Measurements from ENCODE around the gene REXO4.
"Not testable (repeated sequence)": the region's sequence is repeated elsewhere in the genome, so short reads cannot be mapped to it uniquely, and the experiment has no call there.

REXO4 gene

DNA sequence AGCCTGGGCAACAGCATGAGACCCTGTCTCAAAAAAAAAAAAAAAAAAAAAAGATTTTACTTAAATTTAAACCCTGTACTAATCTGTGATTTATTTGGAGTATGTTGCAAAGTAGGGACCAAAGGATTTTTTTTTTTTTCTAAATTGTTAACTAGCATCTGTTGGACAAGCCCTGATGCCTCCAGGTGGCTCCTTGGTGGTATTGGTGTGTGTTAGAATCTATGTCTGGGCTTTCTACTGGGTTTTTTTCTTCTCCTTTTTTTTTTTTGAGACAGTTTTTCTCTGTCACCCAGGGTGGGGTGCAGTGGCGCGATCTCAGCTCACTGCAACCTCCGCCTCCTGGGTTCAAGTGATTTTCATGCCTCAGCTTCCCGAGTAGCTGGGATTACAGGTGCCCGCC lies 34.1 kb upstream of the REXO4 start:
- DNase-seq (ENCODE audit: low read depth in 2 of 2), result not testable (repeated sequence)

DNA sequence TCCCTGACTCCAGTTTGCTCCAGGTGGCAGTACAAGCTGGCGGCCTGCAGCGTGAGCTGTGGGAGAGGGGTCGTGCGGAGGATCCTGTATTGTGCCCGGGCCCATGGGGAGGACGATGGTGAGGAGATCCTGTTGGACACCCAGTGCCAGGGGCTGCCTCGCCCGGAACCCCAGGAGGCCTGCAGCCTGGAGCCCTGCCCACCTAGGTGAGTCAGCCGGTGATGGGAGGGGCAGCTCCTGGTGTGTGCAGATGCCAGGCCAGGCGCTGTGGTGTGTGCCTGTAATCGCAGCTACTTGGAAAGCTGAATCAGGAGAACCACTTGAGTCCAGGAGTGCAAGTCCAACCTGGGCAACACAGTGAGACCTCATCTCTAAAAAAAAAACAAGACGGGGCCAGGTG lies 31.9 kb upstream of the REXO4 start:
- no peak for DNase-seq (ENCODE audit: low read depth in 2 of 2)

DNA sequence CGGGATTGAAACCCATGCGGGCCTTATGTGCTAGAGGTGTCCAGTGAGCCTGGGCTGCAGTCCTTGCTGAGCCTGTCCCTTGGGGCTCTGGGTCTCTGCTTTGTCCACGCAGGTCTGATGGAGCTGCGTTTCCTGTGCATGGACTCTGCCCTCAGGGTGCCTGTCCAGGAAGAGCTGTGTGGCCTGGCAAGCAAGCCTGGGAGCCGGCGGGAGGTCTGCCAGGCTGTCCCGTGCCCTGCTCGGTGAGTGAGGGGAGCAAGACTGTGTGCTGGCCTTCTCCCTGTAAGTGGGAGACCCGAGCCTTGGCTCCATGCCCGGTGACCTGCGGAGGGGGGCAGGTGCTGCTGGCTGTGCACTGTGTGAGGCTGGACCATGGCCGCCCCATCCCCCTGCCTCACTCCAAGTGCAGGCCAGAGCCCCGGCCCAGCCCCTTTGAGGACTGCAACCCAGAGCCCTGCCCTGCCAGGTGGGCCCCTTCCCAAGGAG lies 30.7 kb upstream of the REXO4 start:
- DNase-seq (ENCODE audit: low read depth in 2 of 2), result no peak

DNA sequence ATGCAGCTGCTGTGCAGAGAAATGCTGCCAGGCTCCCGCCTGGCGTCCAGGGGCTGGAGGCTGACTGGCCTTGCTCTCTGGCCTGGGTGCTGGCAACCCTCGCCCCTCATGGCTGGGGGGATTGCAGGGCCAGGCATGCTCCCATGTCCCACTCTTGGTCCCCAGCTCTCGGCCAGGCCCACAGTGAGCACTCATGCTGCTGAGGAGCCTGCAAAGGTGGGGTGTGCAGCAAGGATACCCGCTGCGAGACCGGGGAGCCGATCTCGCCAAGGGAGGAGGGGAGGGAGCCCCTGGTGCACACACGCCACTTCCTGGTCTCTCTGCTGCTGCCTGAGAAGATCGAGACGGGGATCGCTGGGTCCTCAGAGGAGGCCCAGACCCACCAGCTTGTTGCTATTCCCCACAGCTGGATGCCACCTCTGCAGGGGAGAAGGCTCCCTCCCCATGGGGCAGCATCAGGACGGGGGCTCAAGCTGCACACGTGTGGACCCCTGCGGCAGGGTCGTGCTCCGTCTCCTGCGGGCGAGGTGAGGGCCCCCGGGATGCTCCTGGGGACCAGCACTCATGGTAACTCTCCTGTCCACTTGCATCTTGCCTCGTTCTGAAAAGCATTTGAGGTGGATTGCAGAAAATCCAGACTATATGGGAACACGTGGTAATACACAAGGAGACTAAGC lies 27.6 kb upstream of the REXO4 start:
- DNase-seq (ENCODE audit: low read depth in 2 of 2), result no peak

DNA sequence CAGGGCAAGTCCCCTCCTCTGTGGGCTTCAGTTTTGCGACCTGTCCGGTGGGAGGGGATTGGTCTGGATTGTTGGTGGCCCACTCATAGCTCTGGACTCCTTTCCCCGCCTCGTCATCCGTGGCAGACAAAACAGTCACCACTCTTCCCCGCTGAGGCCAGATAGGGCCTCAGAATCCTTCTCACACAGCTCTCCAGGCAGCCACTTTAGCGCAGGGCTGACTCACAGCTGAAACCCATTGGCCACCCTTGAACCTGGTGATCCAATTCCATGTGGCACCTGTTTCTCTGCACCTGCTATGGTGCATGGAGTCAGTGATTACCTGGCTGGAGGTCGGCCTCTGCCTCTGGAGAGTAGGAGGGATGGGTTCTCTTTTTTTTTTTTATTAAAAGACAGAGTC lies 26.2 kb upstream of the REXO4 start:
- no peak for DNase-seq (ENCODE audit: low read depth in 2 of 2)

DNA sequence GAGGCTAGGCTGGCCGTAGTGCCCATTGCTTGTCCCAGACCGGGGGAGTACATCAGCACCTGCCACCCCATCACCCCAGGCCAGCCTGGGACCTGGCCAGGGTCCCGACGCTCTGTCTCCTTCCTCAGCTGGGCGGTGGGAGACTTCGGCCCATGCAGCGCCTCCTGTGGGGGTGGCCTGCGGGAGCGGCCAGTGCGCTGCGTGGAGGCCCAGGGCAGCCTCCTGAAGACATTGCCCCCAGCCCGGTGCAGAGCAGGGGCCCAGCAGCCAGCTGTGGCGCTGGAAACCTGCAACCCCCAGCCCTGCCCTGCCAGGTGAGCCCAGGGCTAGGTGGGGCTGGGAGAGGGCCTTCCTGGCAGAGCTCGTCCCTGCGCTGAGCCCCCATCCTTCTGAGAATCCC lies 25.4 kb upstream of the REXO4 start:
- no peak for DNase-seq (ENCODE audit: low read depth in 2 of 2)

DNA sequence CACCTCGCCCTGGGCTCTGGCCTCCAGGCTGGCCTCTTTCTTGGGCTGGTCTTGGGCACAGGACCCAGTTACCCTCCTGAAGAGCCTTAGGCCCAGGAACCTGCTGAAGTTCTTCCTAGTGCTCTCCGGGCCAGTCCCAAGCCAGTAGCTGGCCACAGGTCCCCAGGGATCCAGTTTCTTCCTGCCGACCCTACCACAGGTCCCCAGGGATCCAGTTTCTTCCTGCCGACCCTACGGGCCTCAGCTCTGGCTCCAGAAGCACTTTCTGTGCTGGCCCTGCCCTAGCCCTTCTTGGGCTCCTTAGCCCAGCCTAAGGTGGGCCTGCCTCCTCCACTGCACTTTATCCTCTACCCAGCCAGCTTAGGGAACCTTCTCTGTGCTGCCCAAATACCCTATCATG lies 23.8 kb upstream of the REXO4 start:
- no peak for DNase-seq (ENCODE audit: low read depth in 2 of 2)

DNA sequence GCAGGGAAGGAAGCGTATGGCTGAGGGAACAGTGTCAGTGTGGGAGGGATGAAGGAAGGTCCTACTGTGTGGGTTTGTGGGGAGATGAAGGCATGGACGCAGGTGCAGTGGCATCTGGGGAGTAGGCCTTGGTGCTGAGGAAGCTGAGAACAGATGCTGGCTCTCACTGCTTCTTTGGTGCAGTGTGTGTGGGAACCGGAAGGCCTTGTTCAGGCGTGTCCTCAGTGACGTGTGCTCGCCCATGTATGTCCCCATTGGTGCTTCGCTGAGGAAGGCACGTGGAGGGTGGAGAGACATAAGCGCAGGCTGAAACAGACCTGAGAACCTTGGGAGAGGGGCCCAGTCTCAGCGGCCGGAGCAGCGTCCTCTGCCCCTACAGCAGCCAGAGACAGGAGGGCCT lies 23.1 kb upstream of the REXO4 start:
- DNase-seq (ENCODE audit: low read depth in 2 of 2), result no peak

DNA sequence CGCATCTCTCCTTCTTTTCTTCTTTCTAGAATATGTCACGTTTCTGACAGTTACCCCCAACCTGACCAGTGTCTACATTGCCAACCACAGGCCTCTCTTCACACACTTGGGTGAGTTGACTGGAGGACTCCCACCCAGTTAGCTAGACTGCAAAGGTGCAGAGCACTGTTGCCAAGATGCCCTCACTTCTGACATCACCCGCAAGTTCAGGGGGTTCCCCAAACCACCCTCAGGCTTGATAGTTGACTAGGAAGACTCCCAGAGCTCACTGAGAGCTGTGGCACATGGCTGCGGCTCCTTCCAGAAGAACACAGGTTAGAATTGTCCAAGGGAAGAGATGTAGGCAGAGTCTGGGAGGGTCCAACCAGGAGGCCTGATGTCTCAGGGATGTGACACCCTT lies 21.5 kb upstream of the REXO4 start:
- DNase-seq (ENCODE audit: low read depth in 2 of 2), result no peak

DNA sequence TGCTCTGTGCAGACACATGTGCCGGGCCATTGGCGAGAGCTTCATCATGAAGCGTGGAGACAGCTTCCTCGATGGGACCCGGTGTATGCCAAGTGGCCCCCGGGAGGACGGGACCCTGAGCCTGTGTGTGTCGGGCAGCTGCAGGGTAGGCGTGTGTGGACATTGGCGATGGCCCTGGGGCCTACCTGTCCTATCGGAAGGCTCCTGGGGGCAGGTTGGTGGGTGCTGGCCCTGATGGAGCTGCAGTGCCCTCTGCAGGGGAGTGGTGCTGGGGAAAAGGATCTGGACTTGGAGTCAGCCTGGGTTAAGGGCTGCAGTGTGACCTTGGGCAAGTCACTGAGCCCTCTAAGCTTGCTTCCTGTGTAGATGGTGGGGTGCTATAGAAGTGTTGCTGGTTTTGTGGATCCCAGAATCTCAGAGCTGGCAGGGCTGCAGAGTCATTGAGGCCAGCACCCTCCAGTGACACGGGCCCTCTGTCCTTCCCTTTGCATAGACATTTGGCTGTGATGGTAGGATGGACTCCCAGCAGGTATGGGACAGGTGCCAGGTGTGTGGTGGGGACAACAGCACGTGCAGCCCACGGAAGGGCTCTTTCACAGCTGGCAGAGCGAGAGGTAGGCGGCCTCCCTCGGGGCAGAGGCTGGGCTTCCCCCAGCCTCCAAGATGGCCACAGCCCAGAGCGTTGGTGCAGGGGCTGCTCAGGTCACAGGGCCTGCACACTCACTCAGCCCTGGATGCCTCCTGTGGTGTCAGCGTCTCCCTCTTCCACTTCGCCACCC lies 20.1 kb upstream of the REXO4 start:
- DNase-seq (ENCODE audit: low read depth in 2 of 2), result no peak

DNA sequence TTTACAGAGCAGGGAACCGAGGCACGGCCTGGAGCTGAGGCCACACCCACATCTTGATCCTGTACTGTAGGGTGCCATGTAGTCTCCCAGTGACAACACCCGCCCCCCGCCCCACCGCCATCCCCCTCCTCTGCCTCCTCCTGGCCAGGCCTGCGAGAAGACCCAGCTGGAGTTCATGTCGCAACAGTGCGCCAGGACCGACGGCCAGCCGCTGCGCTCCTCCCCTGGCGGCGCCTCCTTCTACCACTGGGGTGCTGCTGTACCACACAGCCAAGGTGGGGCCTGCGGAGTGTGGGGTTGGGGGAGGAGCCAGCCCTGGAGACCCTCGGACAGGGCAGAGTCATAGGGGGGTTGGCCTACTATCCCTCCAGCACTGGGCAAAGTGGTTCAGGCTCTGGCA lies 18.9 kb upstream of the REXO4 start:
- no peak for DNase-seq (ENCODE audit: low read depth in 2 of 2)

DNA sequence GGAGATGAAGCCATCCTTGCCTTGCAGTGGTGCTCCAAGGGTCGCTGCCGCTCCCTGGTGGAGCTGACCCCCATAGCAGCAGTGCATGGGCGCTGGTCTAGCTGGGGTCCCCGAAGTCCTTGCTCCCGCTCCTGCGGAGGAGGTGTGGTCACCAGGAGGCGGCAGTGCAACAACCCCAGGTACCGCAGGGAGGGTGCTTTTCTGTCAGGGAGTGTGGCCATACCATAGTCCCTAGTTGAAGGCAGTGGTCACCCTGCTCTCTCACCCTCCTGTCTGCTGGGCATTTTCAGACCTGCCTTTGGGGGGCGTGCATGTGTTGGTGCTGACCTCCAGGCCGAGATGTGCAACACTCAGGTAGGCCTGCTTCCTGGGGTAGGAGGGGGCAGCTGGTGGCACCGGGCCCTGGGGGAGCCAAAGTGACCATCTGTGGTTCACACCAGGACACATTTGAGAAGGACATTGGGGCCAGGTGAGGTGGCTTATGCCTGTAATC lies 15.6 kb upstream of the REXO4 start:
- no peak for DNase-seq (ENCODE audit: low read depth in 2 of 2)

DNA sequence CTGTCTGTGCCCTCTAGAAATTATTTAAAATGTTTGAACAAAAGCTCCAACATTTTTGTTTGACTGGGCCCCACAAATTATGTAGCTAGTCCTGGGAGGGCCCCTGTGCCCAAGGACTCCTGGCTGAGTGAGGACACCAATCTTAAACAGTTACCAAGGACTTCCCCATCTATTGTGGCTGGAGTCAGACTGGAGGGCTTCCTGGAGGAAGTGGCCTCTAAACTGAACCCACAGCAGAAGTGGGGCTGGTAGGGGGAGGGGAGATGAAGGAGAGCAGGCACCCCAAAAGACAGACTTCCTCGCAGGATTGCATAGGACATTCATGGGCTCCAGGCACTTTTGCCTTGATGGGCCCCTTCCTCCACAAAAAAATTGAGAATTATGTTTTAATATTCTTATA lies 12.4 kb upstream of the REXO4 start:
- DNase-seq (ENCODE audit: low read depth in 2 of 2), result no peak

DNA sequence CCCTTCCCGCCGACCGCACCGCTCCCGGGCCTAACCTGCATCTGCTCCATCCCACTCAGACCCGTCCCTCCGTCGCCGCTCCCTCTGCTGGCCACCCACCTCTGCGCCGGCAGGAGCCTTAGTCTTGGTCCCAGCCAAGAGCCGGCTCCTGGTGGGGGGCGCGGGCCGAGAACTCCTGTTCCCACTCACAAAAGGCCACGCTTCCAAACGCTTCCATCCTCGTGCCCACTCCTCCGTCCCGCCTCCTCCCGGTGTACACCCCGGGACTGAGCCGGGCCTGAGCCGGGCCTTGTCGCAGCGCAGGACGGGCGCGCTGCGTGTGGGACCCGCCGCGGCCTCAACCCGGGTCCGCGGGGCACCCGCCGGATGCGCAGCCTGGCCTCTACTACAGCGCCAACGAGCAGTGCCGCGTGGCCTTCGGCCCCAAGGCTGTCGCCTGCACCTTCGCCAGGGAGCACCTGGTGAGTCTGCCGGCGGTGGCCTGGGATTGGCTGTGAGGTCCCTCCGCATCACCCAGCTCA lies 11.9 kb upstream of the REXO4 start:
- DNase-seq (ENCODE audit: low read depth in 2 of 2), result no peak

DNA sequence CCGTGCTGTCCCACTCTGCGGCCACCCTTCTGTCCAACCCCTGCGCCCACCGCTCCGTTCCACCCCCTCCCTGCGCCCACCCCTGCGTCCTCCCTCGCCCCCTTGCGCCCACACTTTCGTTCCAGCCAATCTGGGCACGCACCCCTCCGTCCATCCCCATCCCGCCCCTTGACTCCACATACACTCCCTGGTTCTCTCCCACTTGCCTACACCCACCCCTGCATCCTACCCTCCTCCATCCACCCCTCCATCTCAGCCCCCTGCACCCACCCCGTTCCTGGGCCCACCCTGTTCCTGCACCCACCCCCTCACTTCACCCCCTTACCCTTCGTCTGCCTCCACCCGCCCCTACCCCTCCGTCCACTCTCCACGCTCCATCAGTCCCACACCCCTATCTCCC lies 11.4 kb upstream of the REXO4 start:
- no peak for DNase-seq (ENCODE audit: low read depth in 2 of 2)

DNA sequence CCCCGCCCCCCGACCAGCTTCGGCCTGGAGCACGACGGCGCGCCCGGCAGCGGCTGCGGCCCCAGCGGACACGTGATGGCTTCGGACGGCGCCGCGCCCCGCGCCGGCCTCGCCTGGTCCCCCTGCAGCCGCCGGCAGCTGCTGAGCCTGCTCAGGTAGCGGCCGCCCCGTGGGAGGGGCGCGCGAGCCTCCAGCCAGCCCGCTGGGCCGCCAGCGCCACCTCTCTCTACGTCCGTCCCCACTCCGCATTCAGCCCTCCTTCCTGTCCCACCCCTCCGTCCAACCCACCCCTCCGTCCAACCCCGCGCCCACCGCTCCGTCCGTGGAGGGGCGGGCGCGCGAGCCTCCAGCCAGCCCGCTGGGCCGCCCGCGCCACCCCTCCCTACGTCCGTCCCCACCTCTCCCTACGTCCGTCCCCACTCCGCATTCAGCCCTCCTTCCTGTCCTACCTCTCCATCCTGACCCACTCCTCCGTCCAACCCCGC lies 10.8 kb upstream of the REXO4 start:
- no peak for DNase-seq (ENCODE audit: low read depth in 2 of 2)

DNA sequence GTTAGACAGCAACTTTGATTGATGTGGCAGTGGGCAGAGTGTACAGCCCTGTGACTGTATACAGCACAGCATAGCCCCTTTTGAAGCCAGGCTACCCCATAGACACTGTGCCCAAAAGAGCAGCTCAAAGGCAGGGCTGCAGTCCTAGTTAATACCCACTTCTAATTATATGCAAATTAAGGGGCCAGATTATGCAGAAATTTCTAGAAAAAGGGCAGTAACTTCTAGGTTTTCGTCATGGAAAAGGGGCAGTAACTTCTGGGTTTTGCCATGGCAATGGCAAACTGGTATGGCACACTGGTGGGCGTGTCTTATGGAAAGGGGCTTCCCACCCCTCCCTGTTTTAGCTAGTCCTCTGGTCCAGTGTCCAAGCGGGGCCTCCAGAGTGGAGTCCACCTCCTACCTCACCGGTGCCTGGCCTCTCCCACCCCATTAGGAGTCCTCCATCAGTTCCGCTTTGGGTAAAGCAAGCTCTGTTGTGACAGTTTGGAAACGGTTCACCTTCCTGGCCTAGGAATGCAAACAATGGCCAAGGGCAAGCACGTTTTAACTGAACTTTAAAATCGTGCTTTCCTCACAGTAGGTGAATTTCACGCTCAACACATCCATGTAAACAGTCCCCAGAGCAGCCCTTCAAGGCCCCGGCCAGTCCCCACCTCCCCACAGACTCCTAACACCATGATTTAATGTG lies 10.0 kb upstream of the REXO4 start:
- no peak for DNase-seq (ENCODE audit: low read depth in 2 of 2)

DNA sequence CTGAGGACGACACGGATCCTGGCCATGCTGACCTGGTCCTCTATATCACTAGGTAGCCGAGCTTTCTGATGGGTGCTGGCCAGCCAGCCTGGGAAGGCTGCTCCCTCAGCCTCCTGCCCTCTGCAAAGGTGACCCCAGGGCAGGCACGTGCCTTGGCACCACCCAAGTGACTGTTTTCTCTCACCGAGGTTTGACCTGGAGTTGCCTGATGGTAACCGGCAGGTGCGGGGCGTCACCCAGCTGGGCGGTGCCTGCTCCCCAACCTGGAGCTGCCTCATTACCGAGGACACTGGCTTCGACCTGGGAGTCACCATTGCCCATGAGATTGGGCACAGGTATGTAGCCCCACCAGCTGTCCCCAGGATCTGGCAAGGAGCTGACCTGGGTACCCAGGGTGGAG lies 8.2 kb upstream of the REXO4 start:
- no peak for DNase-seq (ENCODE audit: low read depth in 2 of 2)

DNA sequence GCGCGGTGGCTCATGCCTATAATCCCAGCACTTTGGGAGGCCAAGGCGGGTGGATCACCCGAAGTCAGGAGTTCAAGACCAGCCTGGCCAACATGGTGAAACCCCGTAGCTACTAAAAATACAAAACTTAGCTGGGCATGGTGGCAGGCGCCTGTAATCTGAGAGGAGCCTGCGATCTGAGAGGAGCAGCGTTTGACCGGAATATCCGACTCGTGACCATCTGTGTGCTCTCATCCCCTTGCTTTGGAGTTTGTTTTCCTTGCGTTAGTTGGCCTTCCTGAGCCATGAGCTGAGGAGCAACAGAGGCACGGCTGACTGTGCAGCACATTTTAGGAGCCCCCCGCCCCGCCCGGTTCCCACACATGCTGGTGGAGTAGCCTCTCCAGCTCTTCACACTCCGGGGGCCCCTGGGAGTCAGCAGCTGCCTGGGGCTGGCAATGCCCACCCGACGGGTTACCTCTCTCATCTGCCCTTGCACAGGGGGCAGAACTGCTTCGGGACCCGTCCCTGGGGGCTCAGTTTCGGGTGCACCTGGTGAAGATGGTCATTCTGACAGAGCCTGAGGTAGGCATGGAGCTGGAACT lies 7.3 kb upstream of the REXO4 start:
- DNase-seq (ENCODE audit: low read depth in 2 of 2), result no peak

DNA sequence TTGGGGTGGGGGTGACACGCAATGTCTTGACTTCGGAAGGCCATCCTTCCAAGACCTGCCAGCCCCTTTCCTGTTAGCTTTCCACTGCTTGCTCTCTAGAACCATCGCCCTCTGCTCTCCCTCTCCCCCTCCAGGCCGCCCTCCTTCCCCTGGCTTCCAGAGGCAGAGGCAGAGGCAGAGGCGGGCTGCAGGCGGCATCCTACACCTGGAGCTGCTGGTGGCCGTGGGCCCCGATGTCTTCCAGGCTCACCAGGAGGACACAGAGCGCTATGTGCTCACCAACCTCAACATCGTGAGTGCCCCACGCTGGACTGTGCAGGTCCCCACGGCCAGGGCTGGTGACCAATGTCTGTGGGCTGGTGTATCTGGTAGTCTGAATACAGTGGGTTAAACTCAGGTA lies 6.4 kb upstream of the REXO4 start:
- DNase-seq (ENCODE audit: low read depth in 2 of 2), result no peak

DNA sequence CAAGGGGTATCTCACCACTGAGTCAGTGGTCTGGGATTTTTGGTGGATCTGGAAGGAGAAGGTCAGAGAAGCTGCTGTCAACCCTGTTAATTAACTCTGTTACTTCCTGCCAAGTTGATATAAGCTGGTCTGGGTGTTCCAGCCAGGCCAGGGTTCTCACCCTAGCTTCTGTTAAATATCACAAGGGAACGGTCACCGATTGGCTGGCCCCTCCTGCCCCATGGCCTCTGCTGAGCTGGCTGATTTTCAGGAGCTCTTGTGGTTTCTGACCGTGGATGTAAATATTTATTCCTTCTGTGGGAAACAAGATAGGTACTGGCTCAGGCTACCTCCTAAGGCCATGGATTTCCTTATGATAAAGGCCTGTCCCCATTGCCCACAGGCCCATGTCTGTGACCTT lies 5.4 kb upstream of the REXO4 start:
- no peak for DNase-seq (ENCODE audit: low read depth in 2 of 2)
